Natural killer cell (primary cell): ENCODE results near the gene SCAND1. TPM values are rescaled to one million over a fixed set of nuclear protein-coding genes. Genes with fewer than 3 reads are reported as not detected.

ENCODE experiments used
- ATAC-seq, 3 donors: fragments of 150-1000 bp in 2 of 3; fragments of 200-7000 bp in 1 of 3; cut with Tn5 transposase; 1 replicate in 1 of 3; 2 replicates in 2 of 3; pipeline ENCODE4 v1.10.0; 2021; ENCODE audit warnings: mild to moderate bottlenecking in 2 of 3, moderate library complexity in 2 of 3
- DNase-seq, 2 donors: peaks; one replicate each; pipeline versions ENCODE4 v3.0.0 to v3.0.0-alpha.2; 2013 to 2021; ENCODE audit warnings: mixed read lengths in 1 of 2
- H3K27ac ChIP-seq: one replicate; pipeline ENCODE4 v1.5.1; 2013; ENCODE audit warnings: mild to moderate bottlenecking, low read length
- H3K27me3 ChIP-seq: one replicate; pipeline ENCODE4 v1.6.1; 2013; ENCODE audit warnings: low read length; ENCODE audit not compliant: control insufficient read depth, insufficient read depth
- H3K36me3 ChIP-seq: one replicate; pipeline ENCODE4 v1.6.1; 2013; ENCODE audit warnings: low read length; ENCODE audit not compliant: control insufficient read depth, insufficient read depth
- H3K4me1 ChIP-seq: one replicate; pipeline ENCODE4 v1.6.1; 2013; ENCODE audit warnings: low read length; ENCODE audit not compliant: control insufficient read depth, insufficient read depth
- H3K4me3 ChIP-seq: one replicate; pipeline ENCODE4 v1.5.1; 2013; ENCODE audit warnings: low read length
- H3K9me3 ChIP-seq: one replicate; pipeline ENCODE4 v1.6.1; 2013; ENCODE audit warnings: low read length; ENCODE audit not compliant: control insufficient read depth, insufficient read depth
- H3K27ac Mint-ChIP-seq, 2 donors: one replicate each; pipeline ENCODE4 v1.8.0; 2022; ENCODE audit warnings: mild to moderate bottlenecking in 2 of 2, mixed read lengths in 2 of 2, moderate library complexity in 1 of 2
- H3K27me3 Mint-ChIP-seq, 2 donors: one replicate each; pipeline ENCODE4 v1.8.0; 2022; ENCODE audit warnings: low read depth in 2 of 2, mixed read lengths in 2 of 2
- H3K36me3 Mint-ChIP-seq: one replicate; pipeline ENCODE4 v1.8.0; 2022; ENCODE audit warnings: mixed read lengths
- H3K4me1 Mint-ChIP-seq, 2 donors: one replicate each; pipeline ENCODE4 v1.8.0; 2022; ENCODE audit warnings: mixed read lengths in 2 of 2
- H3K4me3 Mint-ChIP-seq: one replicate; pipeline ENCODE4 v1.8.0; 2022; ENCODE audit warnings: mild to moderate bottlenecking, moderate library complexity, mixed read lengths
- H3K9me3 Mint-ChIP-seq, 2 donors: one replicate each; pipeline ENCODE4 v1.8.0; 2022; ENCODE audit warnings: mixed read lengths in 2 of 2
- CTCF ChIP-seq: fragments of 200-600 bp; IDR thresholded peaks from one replicate; pipeline ENCODE4 v1.8.0; 2022; ENCODE audit warnings: antibody characterized with exemption
- WGBS: methylation state at CpG from one replicate; pipeline ENCODE4 v1.1.7; 2013; ENCODE audit warnings: missing lambda C conversion rate; ENCODE audit not compliant: insufficient coverage; 5-methylcytosine and 5-hydroxymethylcytosine counted together
- intact Hi-C: fragments of 100-400 bp; cut with micrococcal nuclease; formaldehyde crosslinking; loops from one replicate; pipeline ENCODE4 v1.14.2; 2022
- total RNA-seq, 4 donors: library from RNA; stranded (reverse); fragments of 120-200 nt in 1 of 4; gene quantifications; one replicate each; pipeline versions ENCODE4 v1.2.3 to v1.2.4, GENCODE V29; 2013 to 2022

The SCAND1 gene
- total RNA-seq, 3 donors from 2014 or later (not counting 1 experiment from before 2014, with no cell fraction given): 51.4 to 70.3 (median 63.9) TPM

GRCh38 chr20:35920523-35920922 lies 33.8 kb downstream of the SCAND1 start:
- intact Hi-C loops: no loop called here
- Mint-ChIP-seq H3K4me1 (no peaks in the 10 kb centered on the region), H3K27ac (peak overlapping the region in 1 of 2 donors; percentile 43), H3K27me3 (no peaks in the 10 kb centered on the region), H3K4me3 (no peak overlapping the region), H3K9me3 (no peaks in the 10 kb centered on the region), H3K36me3 (peaks cover 20% of the 10 kb centered on the region)
- 88% methylated on average over 3 of the region's 3 CpGs for whole genome bisulfite sequencing
- ATAC-seq: no peak
- H3K4me3 ChIP-seq: no peak overlapping the region
- no peak for TF ChIP-seq CTCF
- peaks cover 50% of the 10 kb centered on the region for H3K36me3 ChIP-seq
- H3K27me3 ChIP-seq: no peaks in the 10 kb centered on the region
- no peaks in the 10 kb centered on the region for H3K4me1 ChIP-seq
- H3K27ac ChIP-seq: no peak overlapping the region
- DNase-seq: no peak
- H3K9me3 ChIP-seq: no peaks in the 10 kb centered on the region

GRCh38 chr20:35918021-35918420 lies 36.3 kb downstream of the SCAND1 start:
- Histone ChIP-seq H3K27ac (no peak overlapping the region), H3K4me1 (no peaks in the 10 kb centered on the region), H3K9me3 (no peaks in the 10 kb centered on the region), H3K4me3 (no peak overlapping the region), H3K27me3 (no peaks in the 10 kb centered on the region), H3K36me3 (peaks cover 58% of the 10 kb centered on the region)
- Mint-ChIP-seq H3K4me1 (no peaks in the 10 kb centered on the region), H3K36me3 (peaks cover 20% of the 10 kb centered on the region), H3K4me3 (no peak overlapping the region), H3K9me3 (no peaks in the 10 kb centered on the region), H3K27ac (peak overlapping the region in 1 of 2 donors; percentile 32), H3K27me3 (no peaks in the 10 kb centered on the region)
- no peak for DNase-seq
- WGBS: 95% methylated on average over 1 of the region's 1 CpG
- intact Hi-C loops: no loop called here
- no peak for TF ChIP-seq CTCF
- no peak for ATAC-seq

DNA sequence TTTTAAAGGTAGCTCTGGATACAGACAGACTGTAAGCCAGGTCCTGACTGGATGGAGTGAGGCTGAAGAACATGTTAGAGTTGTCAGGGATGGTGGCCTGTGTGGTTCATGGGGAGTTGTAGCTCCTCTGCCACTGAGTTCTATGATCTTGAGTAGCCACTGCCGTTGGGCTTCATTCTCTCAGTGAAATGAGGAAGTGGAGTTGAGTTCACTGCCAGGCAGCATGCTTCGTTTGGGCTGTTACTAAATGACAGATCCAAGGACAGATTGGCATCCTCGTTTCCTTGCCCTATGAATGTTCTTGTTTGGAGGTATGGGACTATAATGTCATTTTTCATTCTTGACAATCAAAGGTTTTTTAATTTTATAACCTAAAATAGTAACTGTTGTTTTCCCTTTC lies 37.2 kb downstream of the SCAND1 start:
- no peak overlapping the region for H3K27ac ChIP-seq
- intact Hi-C loops: no loop called here
- H3K4me1 ChIP-seq: no peaks in the 10 kb centered on the region
- H3K4me1 Mint-ChIP-seq: no peaks in the 10 kb centered on the region
- H3K27me3 ChIP-seq: no peaks in the 10 kb centered on the region
- H3K4me3 ChIP-seq: no peak overlapping the region
- H3K27ac Mint-ChIP-seq: peak overlapping the region in 1 of 2 donors; percentile 32
- no peaks in the 10 kb centered on the region for H3K9me3 Mint-ChIP-seq
- no peak for DNase-seq
- no peak for ATAC-seq
- no peak overlapping the region for H3K4me3 Mint-ChIP-seq
- peaks cover 20% of the 10 kb centered on the region for H3K36me3 Mint-ChIP-seq
- no peaks in the 10 kb centered on the region for H3K9me3 ChIP-seq
- no peaks in the 10 kb centered on the region for H3K27me3 Mint-ChIP-seq
- H3K36me3 ChIP-seq: peaks cover 62% of the 10 kb centered on the region
- WGBS: 54% methylated on average over 3 of the region's 3 CpGs
- no peak for TF ChIP-seq CTCF

GRCh38 chr20:35912881-35913280 lies 41.4 kb downstream of the SCAND1 start:
- Mint-ChIP-seq H3K4me3 (no peak overlapping the region), H3K4me1 (peaks cover 11 to 15% of the 10 kb centered on the region in 2 donors), H3K27ac (no peak overlapping the region), H3K36me3 (peaks cover 7% of the 10 kb centered on the region), H3K27me3 (no peaks in the 10 kb centered on the region), H3K9me3 (no peaks in the 10 kb centered on the region)
- 97% methylated on average over 4 of the region's 4 CpGs for WGBS
- ATAC-seq (no peak), DNase-seq (no peak)
- no peaks in the 10 kb centered on the region for H3K9me3 ChIP-seq
- no peak overlapping the region for H3K4me3 ChIP-seq
- no peak overlapping the region for H3K27ac ChIP-seq
- no peaks in the 10 kb centered on the region for H3K27me3 ChIP-seq
- TF ChIP-seq CTCF: no peak
- H3K4me1 ChIP-seq: no peaks in the 10 kb centered on the region
- intact Hi-C loops: no loop called here
- peaks cover 33% of the 10 kb centered on the region for H3K36me3 ChIP-seq
